Stimulated activated CD4-positive, alpha-beta T cell treated with anti-CD3 and anti-CD28 coated beads, Interleukin-12 subunit alpha, Interleukin-12 subunit beta, amount 100 ng/mL, for 48 hours (primary cell): ENCODE results near the gene HMCN1.
"Not testable (repeated sequence)": the region's sequence is repeated elsewhere in the genome, so short reads cannot be mapped to it uniquely, and the experiment has no call there.

Source experiments
- DNase-seq, 3 donors: peaks; one replicate each; pipeline ENCODE4 v3.0.0-alpha.2; 2020; ENCODE audit warnings: low read depth in 2 of 3, low spot score in 1 of 3

HMCN1 gene

DNA sequence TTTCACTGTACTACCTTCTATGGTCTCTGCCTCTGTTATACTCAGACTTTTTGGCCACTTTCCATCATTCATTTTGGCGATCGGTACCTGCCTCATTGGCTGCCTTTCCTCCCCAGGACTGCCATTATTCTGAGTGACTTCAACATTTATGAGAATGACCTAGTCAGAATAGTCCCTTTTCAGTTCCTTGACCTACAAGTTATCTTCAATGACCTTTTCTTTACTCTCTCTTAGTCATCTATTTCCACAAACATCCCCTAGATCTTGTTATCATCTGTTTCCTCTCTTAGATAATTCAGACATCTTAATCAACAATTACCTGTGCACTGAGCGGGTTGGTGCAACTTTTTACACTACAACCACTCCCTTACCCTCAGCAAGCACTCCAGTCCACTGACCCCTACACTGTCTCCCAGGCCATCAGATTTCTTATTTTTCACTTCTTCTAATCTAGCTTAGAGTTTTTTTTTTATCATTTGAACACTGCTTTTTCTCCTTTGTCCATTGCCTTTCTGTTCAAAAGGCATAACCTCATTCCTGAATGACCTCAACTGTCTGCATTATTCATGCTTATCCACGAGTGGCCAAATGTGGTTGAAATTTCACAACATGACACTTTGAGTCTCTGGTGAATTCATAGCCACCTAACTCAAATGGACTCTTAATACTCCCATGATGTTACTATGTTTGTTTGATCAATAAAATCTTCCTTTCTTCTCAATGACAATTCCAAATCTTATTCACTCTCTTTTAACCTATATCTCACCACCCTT is 112.7 kb downstream of the HMCN1 start:
- DNase-seq, result no peak

DNA sequence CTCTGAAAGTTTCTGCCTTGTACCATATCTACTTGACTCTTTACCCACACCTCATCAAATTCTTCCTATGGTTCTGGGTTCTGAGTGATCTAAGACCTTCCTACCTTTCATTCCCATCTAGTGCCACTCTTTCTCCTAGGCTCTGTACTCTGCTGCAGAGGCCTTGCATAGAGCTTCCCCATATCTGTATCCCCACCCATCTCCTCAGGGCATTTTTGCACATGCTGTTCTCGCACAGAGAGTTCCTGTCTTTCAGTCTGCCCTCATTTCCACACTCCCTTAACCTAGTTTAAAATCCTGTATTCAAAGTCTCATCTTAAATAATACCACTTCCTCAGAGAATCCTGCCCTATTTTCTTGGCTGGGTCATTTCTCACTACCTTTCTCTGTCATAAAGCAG is 114.8 kb downstream of the HMCN1 start:
- DNase-seq, result no peak

- DNase-seq, result no peak
Measured at GRCh38 chr1:185850366-185850765, 116.2 kb downstream of the HMCN1 start.

- DNase-seq, result no peak
Measured at GRCh38 chr1:185853739-185854138, 119.5 kb downstream of the HMCN1 start.

GRCh38 chr1:185856482-185856881 is 122.3 kb downstream of the HMCN1 start:
- DNase-seq, result no peak

- DNase-seq, result no peak
Measured at GRCh38 chr1:185857442-185857841, 123.3 kb downstream of the HMCN1 start.

DNA sequence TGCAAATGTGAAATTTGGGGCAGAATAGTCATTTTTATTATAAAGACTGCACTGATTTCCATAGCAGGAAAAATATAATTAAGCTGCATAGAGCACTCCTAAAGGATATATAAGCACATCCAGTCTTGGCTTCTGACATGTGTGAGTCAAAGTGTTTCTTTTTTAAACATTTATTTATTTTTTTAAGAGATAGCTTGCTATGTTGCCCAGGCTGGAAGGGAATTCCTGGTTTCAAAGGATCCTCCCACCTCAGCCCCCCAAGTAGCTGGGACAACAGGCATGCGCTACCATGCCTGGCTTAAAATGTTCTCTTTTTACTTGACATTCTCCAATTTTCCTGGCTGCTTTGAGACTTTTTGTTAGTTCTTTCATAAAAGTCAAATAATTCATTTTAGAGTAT is 126.1 kb downstream of the HMCN1 start:
- no peak for DNase-seq

- DNase-seq, result no peak
Measured at GRCh38 chr1:185860859-185861258, 126.7 kb downstream of the HMCN1 start.

DNA sequence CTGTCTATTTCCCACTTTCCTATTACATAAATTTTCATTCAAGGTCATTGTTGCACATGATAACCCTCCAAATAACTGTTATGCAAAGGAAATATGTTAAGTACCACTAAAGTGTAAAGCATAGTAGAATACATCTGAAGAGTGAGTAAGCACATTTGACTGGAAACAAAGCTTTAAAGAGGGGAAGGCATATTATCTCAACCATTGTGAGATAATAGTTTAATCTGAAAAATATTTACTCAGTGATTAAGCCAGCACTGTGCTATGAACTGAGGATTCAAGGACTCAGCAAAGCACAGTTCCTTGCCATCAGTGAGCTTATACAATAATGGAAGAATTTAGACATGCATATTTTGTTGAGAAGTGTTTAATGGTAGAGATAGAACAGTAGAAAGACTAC is 127.4 kb downstream of the HMCN1 start:
- DNase-seq, result no peak

GRCh38 chr1:185862235-185862634 is 128.0 kb downstream of the HMCN1 start:
- no peak for DNase-seq

- no peak for DNase-seq
Measured at GRCh38 chr1:185864331-185864730, 130.1 kb downstream of the HMCN1 start.

DNA sequence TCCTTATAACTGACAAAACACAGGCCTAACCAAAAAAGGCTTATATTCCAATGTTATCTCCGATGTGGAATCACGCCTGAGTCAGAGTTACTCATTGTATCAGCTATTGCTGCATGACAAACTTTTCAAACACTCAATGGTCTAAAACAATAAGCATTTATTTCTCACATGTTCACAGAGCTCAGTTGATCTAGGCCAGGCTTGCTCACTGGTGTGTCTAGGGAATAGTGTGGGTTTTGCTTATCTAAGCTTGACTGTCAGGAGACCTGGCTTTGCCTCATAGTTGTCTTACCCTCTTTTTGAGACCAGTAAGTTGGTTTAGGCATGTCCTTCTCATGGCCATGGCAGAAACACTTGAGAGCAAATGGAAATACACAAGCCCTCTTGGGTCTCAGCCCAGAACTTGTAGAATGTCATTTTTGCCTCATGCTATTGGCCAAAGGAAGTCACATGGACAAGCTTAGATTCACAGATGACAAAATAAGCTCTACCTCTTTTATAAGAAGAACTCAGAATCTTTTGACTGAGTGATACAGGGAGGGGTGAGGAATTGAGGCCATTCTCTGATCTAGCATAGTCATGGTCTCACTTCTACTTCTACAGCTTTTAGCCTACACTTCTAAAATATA is 130.8 kb downstream of the HMCN1 start:
- DNase-seq, result no peak

DNA sequence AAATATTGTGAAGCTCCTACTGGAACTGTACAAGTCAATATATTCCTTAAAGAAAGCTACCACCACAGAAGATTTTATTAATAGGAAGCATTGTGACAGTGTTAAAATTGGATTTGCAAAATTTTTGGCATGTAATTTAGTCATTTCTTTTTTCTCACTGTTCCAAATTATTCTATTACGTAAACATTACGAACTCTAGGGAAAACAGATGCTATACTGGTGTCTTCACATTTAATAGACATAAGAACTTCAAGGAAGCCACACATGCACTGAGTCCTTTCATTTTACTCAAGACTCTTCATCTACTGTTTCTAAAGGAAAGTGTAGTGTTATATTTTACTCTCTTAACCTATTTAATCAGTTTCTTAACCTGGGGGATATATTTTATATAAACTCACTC is 135.4 kb downstream of the HMCN1 start:
- DNase-seq, result no peak

- no peak for DNase-seq
Measured at GRCh38 chr1:185871627-185872150, 137.5 kb downstream of the HMCN1 start.

DNA sequence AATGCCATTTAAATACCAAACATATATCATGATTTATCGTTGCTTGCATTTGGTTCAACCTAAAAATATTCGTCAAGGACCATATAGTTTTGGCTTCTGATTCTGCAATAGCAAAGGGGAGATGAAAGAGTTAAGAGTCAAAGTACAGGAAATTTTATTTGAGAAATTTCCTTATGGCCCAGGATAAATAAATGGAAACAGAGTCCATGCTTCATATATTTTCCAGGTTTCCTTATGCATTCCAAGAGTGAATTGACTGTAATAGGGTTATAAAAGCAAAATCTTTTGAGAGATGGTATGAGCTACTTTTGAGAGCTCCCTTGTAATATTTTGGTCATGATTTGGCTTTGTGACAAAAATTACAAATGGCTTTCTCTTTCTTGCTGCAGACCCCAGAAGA is 140.1 kb downstream of the HMCN1 start:
- no peak for DNase-seq

GRCh38 chr1:185880330-185880729 is 146.1 kb downstream of the HMCN1 start:
- no peak for DNase-seq

- DNase-seq, result no peak
Measured at GRCh38 chr1:185880779-185881333, 146.7 kb downstream of the HMCN1 start.

- no peak for DNase-seq
Measured at GRCh38 chr1:185886046-185886445, 151.9 kb downstream of the HMCN1 start.

GRCh38 chr1:185886671-185887070 is 152.5 kb downstream of the HMCN1 start:
- DNase-seq, result no peak

GRCh38 chr1:185892831-185893403 is 158.7 kb downstream of the HMCN1 start:
- not testable (repeated sequence) for DNase-seq

GRCh38 chr1:185894791-185895190 is 160.6 kb downstream of the HMCN1 start:
- DNase-seq, result no peak
